ENCODE results near the gene FIGNL1. TPM values are rescaled to one million over a fixed set of nuclear protein-coding genes. Genes with fewer than 3 reads are reported as not detected.

FIGNL1 gene
- total RNA-seq, 2 donors from 2014 or later: 8.6 to 9.8 TPM

GRCh38 chr7:50396856-50397255 is 53.3 kb downstream of the FIGNL1 start:
- peak overlapping the region; percentile 99 for H3K27ac Mint-ChIP-seq
- H3K4me1 Mint-ChIP-seq: peaks cover 64% of the 10 kb centered on the region
- H3K27me3 Mint-ChIP-seq: no peaks in the 10 kb centered on the region
- DNase-seq: no peak
- no peaks in the 10 kb centered on the region for H3K9me3 ChIP-seq (ENCODE audit: control insufficient read depth, low read length, poor library complexity, severe bottlenecking)
- H3K4me3 Mint-ChIP-seq: peak overlapping the region; percentile 66
- ATAC-seq: peak; percentile 69
- H3K36me3 Mint-ChIP-seq (ENCODE audit: low read depth): peaks cover 29% of the 10 kb centered on the region

- no peaks in the 10 kb centered on the region for H3K27me3 Mint-ChIP-seq
- peaks cover 33% of the 10 kb centered on the region for H3K36me3 Mint-ChIP-seq (ENCODE audit: low read depth)
- H3K4me3 Mint-ChIP-seq: peak overlapping the region; percentile 86
- H3K27ac Mint-ChIP-seq: peak overlapping the region; percentile 98
- DNase-seq: no peak
- no peaks in the 10 kb centered on the region for H3K9me3 ChIP-seq (ENCODE audit: control insufficient read depth, low read length, poor library complexity, severe bottlenecking)
- ATAC-seq: no peak
- H3K4me1 Mint-ChIP-seq: peaks cover 75% of the 10 kb centered on the region
These were observed 55.8 kb downstream of the FIGNL1 start for GRCh38 chr7:50394315-50394714.

Other genes with a start within 250 kb of the FIGNL1 start
- gene IKZF1, start 145.6 kb downstream of the FIGNL1 start, total RNA-seq: 100 to 1,000 TPM; 301 to 323 TPM
- gene DDC, start 115.1 kb upstream of the FIGNL1 start, total RNA-seq: not detected